PFSK-1 (cell line): ENCODE measurements around the gene STK39.

ENCODE experiments used
- FOXP2 ChIP-seq: optimal IDR thresholded peaks from 2 replicates; pipeline ENCODE3; 2011; ENCODE audit warnings: borderline replicate concordance, control low read depth, inconsistent platforms; ENCODE audit not compliant: insufficient read depth; ENCODE audit errors: extremely low read length, extremely low read depth
- POLR2AphosphoS5 ChIP-seq: IDR thresholded peaks from 2 replicates; pipeline ENCODE4 v1.6.1; 2012; ENCODE audit warnings: low read depth, mild to moderate bottlenecking, control low read depth, low read length, moderate library complexity
- REST ChIP-seq, 2 experiments: IDR thresholded peaks; 2 replicates each; pipeline versions ENCODE4 v1.6.1 to v1.8.0; 2011 to 2012; ENCODE audit warnings: low read depth in 2 of 2, low read length in 2 of 2, control low read depth in 1 of 2, inconsistent platforms in 1 of 2, mild to moderate bottlenecking in 1 of 2, moderate library complexity in 1 of 2; ENCODE audit not compliant: insufficient read depth in 1 of 2
- SIN3A ChIP-seq: IDR thresholded peaks from 2 replicates; pipeline ENCODE4 v1.6.1; 2012; ENCODE audit warnings: mild to moderate bottlenecking, low read length, moderate library complexity, borderline replicate concordance; ENCODE audit not compliant: insufficient read depth
- TAF1 ChIP-seq: IDR thresholded peaks from 2 replicates; pipeline ENCODE4 v1.6.1; 2012; ENCODE audit warnings: low read length, control low read depth, borderline replicate concordance; ENCODE audit not compliant: insufficient read depth

STK39 gene

GRCh38 chr2:168194784-168195522 lies 52.4 kb downstream of the STK39 start:
- no peak for TF ChIP-seq TAF1
- no peak for TF ChIP-seq FOXP2
- TF ChIP-seq POLR2AphosphoS5: no peak
- no peak for TF ChIP-seq REST (IDR thresholded peaks at IDR 0.05; ENCODE audit: insufficient read depth in 1 of 2, low read depth in 2 of 2, low read length in 2 of 2)
- TF ChIP-seq SIN3A: no peak

GRCh38 chr2:168192839-168193616 lies 54.4 kb downstream of the STK39 start:
- TF ChIP-seq SIN3A: no peak
- no peak for TF ChIP-seq TAF1
- no peak for TF ChIP-seq POLR2AphosphoS5
- TF ChIP-seq FOXP2: no peak

- TF ChIP-seq REST (IDR thresholded peaks at IDR 0.05; ENCODE audit: insufficient read depth in 1 of 2, low read depth in 2 of 2, low read length in 2 of 2): no peak
- TF ChIP-seq SIN3A: no peak
- TF ChIP-seq POLR2AphosphoS5: no peak
- TF ChIP-seq TAF1: no peak
- no peak for TF ChIP-seq FOXP2
These were observed 55.2 kb downstream of the STK39 start for GRCh38 chr2:168191955-168192785.

GRCh38 chr2:168190590-168191336 lies 56.6 kb downstream of the STK39 start:
- no peak for TF ChIP-seq REST (IDR thresholded peaks at IDR 0.05; ENCODE audit: insufficient read depth in 1 of 2, low read depth in 2 of 2, low read length in 2 of 2)
- no peak for TF ChIP-seq SIN3A
- TF ChIP-seq TAF1: no peak
- no peak for TF ChIP-seq POLR2AphosphoS5
- TF ChIP-seq FOXP2: no peak

- TF ChIP-seq POLR2AphosphoS5 (no peak), SIN3A (no peak), REST (IDR thresholded peaks at IDR 0.05; ENCODE audit: insufficient read depth in 1 of 2, low read depth in 2 of 2, low read length in 2 of 2) (no peak), FOXP2 (no peak), TAF1 (no peak)
These were observed 57.4 kb downstream of the STK39 start for GRCh38 chr2:168189835-168190569.
